Activated T-cell treated with anti-CD3 and anti-CD28 coated beads, Interleukin-2, amount 50 U/mL, for 48 hours (primary cell): Measurements from ENCODE around the gene VASP.

Experiments
- DNase-seq, 2 experiments: peaks; one replicate each; pipeline ENCODE4 v3.0.0-alpha.2; 2020

VASP gene

DNA sequence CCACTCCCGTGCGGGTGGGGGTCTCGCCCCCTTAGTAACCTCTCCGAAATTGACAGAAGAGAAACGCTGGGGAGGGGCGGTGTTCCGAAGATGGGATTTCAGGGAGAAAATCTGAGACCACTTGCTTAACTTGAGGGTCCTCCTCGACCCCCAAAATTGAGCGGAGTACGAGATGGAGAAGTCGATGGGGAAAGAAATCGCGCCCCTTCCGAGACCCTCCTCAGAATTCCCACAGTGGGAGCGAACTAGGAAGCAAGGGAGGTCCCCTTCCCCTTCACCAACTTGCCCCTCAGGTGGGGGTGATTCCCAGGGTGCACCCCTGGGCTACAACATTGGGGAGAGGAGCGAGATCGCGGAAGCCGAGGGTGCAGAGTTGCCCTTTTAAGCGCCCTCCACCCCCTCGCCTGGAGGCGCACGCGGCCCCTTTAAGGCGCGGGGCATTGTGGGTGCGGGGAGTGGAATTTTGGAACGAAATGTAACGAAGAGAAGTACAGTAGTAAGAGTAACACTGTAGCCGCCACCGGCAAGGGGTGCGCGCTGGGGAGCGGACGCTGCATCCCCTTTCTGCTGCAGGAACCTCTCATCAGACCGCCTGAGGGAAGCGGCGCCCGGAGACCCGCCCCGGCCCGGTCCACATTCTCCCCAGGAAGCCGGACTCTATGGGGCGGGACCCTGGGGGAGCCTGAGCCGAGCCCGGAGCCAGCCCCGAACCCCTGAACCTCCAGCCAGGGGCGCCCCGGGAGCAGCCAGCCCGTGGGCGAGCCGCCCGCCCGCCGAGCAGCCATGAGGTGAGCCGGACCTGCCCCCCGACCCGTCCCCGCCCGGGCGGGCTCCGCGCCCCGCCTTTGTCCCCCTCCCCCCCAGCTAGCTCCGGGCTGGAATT is at the start of gene VASP:
TSS of gene VASP (plus strand) at position 491 of the 883 bp plus-strand sequence. CDS start at position 784, 293 bp downstream.
- peak; percentile 94 to 96 for DNase-seq

DNA sequence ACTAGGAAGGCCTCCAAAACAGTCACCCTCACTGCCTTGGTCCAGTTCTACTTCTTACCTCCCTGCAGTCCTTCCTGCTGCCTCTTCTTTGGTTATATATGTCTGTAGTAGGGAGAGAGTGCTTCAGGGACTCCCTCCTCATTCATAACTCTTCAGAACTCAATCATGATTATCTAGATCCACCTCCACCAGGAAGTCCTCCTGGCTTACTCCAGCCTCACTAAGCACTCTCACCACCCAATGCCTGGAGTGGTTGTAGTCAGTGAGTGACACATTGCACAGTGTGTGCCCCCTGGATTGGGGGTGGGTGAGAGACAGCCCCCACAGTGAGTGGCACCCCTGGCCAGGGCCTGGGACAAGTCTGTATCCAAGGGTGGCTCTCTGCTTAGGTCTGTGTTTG is 49.5 kb upstream of the VASP start:
- DNase-seq: no peak

DNA sequence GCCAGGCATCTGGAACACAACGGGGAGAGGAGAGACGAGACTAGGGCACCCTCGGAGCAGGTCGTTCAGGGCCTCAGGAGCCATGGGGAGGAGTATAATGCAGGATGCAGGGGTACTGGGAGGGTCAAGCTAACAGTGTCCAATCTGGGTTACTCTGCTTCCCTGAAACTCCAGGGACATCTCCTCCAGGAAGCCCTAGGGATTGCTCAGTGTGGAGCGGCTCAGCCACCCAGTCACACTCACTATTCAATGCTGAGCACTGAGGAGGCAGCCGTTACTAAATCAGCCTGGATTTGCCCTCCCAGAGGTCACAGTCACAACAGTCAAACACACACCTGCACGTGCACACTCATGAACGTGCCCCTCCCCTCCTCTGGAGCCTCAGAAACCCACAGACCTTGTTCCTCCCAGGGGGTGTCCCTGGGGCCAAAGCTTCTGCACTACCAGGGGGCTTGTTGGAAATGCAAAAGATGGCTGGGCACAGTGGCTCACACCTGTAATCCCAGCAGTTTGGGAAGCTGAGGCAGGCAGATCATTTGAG is 46.4 kb upstream of the VASP start:
- no peak for DNase-seq

DNA sequence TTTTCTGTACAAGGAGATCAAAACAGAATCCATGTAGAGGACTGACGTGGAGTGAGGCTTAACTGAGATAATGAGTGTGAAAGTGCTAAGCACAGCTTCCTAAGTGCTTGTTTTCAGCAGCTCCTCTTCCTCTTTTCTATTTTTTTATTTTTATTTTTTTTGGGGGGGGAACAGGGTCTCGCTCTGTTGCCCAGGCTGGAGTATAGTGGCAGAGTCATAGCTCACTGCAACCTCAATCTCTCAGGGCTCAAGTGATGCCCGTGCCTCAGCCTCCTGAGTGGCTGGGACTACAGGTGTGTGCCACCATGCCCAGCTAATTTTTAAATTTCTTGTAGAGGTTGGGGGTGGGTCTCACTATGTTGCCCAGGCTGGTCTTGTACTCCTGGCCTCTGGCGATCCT is 45.1 kb upstream of the VASP start:
- DNase-seq: no peak

DNA sequence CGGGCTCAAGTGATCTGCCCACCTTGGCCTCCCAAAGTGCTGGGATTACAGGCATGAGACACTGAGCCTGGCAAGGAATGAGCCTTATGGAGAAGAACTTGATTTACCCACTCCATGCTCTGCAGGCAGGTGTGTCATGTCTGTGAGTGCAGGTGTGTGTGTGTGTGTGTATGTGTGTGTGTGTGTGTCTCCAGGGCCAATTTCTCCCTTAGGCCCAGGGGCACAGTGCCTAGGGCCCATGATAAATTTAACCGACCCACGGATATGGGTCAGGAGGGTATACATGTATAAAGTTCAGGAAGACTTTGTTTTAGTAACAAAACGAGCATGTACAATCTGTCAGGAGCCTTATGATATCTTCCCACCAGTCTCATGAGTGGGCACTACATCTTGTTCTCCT is 44.0 kb upstream of the VASP start:
- DNase-seq: no peak

DNA sequence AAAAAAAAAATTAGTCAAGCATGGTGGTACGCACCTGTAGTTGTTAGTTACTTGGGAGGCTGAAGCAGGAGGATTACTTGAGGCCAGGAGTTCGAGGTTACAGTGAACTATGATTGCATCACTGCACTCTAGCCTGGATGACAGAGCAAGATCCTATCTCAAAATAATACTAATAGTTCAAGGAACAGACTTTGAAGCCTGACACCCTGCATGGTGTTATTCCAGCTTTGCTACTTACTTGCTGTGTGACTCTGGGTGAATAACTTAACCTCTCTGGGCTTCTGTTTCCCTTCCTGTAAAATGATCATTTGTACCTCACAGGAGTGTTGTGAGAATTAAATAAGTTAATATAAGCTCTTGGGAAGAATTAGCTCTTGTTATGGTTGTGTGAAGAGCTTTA is 43.0 kb upstream of the VASP start:
- no peak for DNase-seq

DNA sequence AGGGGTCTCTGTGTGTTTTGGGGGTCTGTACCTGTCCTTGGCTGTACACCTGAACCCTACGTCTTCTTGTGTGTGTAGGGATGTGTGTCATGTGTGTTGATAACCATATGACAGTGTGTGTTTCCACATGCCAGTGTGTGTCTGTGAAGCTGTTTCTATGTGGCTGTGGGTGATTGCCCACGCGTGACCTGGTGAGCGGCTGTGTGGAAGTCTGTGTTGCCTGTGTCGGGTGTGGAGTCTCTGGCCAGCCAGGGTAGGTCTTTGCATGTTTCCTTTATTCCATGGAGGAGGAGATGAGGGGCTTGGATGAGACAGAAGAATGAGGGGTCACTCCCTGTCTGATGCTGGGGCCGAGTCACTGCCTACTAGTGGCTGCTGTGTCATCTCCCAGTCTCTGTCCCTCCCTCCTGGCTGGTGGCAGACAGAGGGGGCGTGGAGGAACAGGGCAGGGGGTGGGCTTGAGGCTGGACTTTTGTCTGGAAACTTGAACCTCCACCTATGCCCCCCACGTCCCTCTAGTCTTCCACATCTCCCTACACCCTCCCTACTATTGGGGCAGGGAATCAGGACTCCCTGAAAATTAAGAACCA is 42.3 kb upstream of the VASP start:
- no peak for DNase-seq

DNA sequence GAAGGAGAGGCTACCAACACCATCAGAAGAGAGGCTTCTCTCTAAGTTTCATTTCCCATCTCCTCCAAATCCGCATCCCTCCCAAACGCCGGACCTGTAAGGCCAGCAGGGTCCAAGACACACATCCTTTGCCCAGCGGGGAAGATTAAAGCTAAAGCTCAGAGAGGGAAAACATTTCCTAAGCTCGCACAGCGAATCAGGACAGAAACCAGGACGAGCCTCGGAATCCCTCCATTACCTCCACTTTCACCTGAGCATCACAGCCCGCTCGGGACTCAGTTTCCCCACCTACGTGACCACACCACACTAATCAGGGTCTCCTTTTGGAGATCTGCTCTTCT is 40.2 kb upstream of the VASP start:
- no peak for DNase-seq

DNA sequence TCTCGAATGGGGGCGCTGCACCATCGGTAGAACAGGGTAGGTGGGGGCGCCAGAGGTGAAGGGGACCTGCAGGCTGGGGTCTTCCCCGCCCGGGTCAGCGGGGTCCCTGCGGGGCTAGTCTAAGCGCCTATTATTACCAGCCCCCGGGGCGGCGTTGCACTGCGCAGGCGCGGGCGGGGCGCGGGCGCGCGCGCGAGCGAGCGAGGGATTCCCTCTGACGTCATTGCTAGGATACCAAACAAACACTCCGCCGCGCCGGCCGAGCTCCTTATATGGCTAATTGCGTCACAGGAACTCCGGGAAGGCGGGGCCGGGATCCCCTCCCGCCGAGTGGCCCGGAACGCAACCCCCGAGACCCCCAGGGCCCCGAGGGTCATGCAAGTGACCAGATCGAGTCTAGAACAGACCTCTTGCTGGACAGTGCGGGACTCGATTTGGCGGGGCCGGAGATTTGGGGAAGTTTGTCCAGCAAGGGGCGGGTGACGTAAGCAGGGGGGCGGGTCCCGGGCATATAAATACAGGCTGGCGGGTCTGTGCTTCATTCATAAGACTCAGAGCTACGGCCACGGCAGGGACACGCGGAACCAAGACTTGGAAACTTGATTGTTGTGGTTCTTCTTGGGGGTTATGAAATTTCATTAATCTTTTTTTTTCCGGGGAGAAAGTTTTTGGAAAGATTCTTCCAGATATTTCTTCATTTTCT is 39.7 kb upstream of the VASP start, which contains the start of gene FOSB:
TSS of gene FOSB (plus strand) at position 541 of the 703 bp plus-strand sequence. CDS start 591 bp downstream, outside the sequence.
- peak; percentile 95 to 96 for DNase-seq

DNA sequence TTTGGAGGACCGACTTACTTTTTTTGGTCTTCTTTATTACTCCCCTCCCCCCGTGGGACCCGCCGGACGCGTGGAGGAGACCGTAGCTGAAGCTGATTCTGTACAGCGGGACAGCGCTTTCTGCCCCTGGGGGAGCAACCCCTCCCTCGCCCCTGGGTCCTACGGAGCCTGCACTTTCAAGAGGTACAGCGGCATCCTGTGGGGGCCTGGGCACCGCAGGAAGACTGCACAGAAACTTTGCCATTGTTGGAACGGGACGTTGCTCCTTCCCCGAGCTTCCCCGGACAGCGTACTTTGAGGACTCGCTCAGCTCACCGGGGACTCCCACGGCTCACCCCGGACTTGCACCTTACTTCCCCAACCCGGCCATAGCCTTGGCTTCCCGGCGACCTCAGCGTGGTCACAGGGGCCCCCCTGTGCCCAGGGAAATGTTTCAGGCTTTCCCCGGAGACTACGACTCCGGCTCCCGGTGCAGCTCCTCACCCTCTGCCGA is 39.1 kb upstream of the VASP start:
- peak; percentile 58 to 61 for DNase-seq

DNA sequence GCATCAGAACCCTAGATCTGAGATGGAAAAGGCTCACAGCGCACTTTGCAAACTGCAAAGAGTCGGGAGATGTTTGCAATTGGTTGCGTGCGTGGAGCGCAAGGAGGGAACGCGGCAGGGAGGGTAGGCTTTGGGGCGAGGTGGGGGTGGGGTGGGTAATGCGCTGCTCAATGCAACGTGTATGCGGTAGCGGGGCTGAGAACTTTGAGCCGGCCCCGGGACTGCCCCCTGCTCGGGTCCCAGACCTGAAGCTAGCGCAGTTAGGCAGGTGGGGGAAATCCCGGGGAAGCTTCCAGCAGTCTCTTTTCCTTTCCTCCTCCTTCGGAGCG is 38.5 kb upstream of the VASP start:
- no peak for DNase-seq

DNA sequence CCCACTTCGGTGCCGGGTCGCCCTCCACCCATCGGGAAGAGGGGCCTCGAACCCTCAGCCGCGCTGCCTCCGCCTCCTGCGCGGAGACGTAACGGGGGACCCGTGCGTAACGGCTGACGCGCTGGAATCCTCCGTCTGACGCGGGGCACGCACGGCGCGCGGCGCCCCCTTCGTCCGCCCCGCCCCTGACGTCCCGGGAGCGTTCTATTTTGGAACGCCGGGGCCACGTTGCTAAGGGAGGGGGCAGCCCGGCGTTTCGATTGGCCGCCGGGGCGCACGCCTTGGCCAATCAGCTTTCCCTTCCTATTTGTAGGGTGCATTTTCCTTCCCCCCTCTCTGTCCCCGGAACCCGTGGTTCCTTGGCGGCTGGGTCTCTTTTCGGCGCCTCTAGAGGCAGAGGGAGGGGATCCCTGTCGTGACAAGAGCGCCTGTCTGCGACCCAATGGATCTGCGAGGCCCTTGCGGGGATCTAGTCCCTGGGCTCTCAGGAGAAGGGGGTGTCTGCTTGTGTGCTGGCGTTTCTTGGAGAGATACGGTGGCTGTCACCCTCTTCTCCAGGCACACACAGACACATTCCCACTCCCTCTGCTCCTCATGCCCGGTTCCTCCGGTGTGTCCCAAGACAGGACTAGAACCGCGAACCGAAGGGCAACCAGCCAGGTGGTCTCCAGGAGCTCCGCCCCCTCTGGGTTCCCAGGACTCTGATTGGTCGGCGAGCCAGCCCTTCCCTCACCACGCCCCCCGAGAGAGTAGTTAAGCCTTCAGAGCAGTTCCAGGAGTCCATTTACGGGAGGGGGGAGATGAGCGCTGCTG is 37.9 kb upstream of the VASP start:
- peak; percentile 96 to 97 for DNase-seq

DNA sequence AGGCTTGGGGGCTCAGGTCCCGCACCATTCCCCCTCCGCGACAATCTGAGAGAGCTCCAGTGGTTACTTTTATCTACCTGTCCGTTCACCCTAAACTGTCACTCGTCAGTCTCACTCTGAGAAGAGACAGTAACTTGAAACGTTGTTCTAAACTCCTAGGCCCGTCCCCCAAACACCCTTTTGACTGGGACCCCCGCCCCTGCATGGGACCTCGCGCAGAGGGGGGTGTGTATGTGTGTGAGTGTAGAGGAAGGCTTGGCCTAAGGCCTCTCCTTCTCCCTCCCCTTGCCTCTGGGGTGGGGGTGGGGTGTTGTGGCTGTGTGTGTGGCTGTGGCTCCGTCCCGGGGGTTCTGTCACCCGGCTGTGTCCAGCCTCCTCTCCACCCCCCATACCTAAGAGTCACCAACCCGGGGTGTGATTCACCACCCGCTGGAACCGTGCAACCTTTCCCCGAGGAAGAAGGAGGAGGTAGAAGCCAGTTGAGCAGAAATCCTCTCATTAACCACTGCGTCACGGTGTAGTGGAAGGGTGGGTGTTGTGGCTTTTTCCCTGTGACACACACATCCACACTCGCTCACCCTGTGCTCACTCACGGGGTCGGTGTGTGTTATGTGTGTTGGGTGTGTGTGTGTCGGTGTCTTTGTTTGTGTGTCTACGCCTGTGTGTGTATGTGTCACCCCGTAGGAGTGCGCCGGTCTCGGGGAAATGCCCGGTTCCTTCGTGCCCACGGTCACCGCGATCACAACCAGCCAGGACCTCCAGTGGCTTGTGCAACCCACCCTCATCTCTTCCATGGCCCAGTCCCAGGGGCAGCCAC is 37.1 kb upstream of the VASP start:
- DNase-seq: peak in 1 of 2 experiments; percentile 49

DNA sequence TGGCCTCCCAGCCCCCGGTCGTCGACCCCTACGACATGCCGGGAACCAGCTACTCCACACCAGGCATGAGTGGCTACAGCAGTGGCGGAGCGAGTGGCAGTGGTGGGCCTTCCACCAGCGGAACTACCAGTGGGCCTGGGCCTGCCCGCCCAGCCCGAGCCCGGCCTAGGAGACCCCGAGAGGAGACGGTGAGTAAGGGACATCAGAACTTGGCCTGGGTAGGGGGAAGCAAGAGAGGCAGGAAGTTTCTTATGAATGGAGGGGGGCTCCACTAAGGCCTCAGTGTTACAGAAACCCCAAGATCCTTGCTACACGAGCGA is 36.6 kb upstream of the VASP start:
- no peak for DNase-seq

DNA sequence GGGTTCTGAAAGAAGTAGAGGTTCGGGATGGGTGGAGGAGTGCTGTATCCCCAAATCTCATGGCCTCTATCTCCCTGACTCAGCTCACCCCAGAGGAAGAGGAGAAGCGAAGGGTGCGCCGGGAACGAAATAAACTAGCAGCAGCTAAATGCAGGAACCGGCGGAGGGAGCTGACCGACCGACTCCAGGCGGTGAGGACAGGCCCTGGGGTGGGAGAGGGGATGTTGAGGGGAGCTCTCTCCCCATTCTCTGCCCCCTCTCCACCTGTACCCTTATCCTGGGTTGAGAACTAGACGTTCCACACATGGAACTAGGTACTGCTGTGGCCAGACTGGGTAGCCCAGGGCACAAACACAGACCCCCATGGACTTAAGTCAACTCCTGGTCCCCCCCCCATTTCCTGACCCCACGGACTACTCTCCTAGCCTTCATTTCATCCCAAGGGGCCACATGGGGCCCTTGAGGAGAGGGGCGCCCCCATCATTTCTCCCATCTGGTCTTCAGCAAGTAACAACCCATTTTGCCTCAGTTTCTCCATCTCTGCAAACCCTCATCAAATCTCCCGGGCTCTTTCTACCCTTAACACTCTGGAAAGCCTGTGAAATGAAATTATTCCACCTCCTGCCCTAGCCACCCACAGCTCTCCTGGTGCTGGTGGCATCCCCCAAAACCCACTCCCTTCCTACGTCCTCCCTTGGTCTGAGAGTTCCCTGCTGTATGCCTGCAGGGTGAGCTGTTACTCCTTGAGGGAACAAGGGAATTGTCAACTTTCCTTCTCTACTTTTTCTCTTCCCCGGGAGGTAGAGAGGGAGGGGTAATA is 36.0 kb upstream of the VASP start:
- DNase-seq: no peak

DNA sequence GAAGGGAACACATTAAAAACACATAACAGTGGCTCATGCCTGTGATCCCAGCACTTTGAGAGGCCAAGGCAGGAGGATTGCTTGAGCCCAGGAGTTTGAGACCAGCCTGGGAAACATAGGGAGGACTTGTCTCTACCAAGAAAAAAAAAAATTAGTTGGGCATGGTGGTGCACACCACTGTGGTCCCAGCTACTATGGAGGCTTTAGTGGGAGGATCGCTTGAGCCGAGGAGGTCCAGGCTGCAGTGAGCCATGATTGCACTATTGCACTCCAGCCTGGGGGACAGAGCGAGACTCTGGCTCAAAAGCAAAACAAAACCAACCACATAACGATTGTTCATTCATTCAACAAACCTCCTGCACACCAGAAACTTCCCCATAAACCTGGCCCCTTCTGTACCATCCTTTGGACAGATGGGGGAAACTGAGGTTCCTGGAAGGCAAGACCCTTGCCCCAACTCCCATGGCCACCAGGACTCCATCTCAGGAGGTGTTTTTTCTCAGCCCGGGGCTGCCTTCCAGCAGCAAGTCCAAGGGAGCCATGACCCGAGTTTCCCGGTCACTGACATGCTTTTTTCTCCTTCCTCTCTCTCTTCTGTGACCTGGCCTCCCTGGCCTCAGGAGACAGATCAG is 35.2 kb upstream of the VASP start:
- no peak for DNase-seq

DNA sequence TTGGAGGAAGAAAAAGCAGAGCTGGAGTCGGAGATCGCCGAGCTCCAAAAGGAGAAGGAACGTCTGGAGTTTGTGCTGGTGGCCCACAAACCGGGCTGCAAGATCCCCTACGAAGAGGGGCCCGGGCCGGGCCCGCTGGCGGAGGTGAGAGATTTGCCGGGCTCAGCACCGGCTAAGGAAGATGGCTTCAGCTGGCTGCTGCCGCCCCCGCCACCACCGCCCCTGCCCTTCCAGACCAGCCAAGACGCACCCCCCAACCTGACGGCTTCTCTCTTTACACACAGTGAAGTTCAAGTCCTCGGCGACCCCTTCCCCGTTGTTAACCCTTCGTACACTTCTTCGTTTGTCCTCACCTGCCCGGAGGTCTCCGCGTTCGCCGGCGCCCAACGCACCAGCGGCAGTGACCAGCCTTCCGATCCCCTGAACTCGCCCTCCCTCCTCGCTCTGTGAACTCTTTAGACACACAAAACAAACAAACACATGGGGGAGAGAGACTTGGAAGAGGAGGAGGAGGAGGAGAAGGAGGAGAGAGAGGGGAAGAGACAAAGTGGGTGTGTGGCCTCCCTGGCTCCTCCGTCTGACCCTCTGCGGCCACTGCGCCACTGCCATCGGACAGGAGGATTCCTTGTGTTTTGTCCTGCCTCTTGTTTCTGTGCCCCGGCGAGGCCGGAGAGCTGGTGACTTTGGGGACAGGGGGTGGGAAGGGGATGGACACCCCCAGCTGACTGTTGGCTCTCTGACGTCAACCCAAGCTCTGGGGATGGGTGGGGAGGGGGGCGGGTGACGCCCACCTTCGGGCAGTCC is 34.5 kb upstream of the VASP start:
- DNase-seq: no peak

DNA sequence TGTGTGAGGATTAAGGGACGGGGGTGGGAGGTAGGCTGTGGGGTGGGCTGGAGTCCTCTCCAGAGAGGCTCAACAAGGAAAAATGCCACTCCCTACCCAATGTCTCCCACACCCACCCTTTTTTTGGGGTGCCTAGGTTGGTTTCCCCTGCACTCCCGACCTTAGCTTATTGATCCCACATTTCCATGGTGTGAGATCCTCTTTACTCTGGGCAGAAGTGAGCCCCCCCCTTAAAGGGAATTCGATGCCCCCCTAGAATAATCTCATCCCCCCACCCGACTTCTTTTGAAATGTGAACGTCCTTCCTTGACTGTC is 34.0 kb upstream of the VASP start:
- DNase-seq: no peak

DNA sequence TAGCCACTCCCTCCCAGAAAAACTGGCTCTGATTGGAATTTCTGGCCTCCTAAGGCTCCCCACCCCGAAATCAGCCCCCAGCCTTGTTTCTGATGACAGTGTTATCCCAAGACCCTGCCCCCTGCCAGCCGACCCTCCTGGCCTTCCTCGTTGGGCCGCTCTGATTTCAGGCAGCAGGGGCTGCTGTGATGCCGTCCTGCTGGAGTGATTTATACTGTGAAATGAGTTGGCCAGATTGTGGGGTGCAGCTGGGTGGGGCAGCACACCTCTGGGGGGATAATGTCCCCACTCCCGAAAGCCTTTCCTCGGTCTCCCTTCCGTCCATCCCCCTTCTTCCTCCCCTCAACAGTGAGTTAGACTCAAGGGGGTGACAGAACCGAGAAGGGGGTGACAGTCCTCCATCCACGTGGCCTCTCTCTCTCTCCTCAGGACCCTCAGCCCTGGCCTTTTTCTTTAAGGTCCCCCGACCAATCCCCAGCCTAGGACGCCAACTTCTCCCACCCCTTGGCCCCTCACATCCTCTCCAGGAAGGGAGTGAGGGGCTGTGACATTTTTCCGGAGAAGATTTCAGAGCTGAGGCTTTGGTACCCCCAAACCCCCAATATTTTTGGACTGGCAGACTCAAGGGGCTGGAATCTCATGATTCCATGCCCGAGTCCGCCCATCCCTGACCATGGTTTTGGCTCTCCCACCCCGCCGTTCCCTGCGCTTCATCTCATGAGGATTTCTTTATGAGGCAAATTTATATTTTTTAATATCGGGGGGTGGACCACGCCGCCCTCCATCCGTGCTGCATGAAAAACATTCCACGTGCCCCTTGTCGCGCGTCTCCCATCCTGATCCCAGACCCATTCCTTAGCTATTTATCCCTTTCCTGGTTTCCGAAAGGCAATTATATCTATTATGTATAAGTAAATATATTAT is 33.3 kb upstream of the VASP start:
- DNase-seq: no peak
